ENCODE data around the gene NCSTN.

NCSTN gene

GRCh38 chr1:160351629-160352028 lies 8.4 kb downstream of the NCSTN start:
- no peak for DNase-seq (ENCODE audit: low read depth in 2 of 2)

GRCh38 chr1:160352555-160352954 lies 9.4 kb downstream of the NCSTN start:
- DNase-seq (ENCODE audit: low read depth in 2 of 2), result no peak

- no peak for DNase-seq (ENCODE audit: low read depth in 2 of 2)
Observed at GRCh38 chr1:160353223-160353622, 10.0 kb downstream of the NCSTN start.

- no peak for DNase-seq (ENCODE audit: low read depth in 2 of 2)
Observed at GRCh38 chr1:160354388-160354985, 11.3 kb downstream of the NCSTN start.

GRCh38 chr1:160357286-160358002 lies 14.3 kb downstream of the NCSTN start:
- no peak for DNase-seq (ENCODE audit: low read depth in 2 of 2)

GRCh38 chr1:160358073-160358472 lies 14.9 kb downstream of the NCSTN start:
- DNase-seq (ENCODE audit: low read depth in 2 of 2), result no peak

GRCh38 chr1:160359559-160360226 lies 16.5 kb downstream of the NCSTN start:
- DNase-seq (ENCODE audit: low read depth in 2 of 2), result no peak

GRCh38 chr1:160360227-160360695 lies 17.1 kb downstream of the NCSTN start:
- no peak for DNase-seq (ENCODE audit: low read depth in 2 of 2)

- no peak for DNase-seq (ENCODE audit: low read depth in 2 of 2)
Observed at GRCh38 chr1:160361199-160361598, 18.0 kb downstream of the NCSTN start.

GRCh38 chr1:160361814-160362167 lies 18.6 kb downstream of the NCSTN start:
- no peak for DNase-seq (ENCODE audit: low read depth in 2 of 2)

GRCh38 chr1:160362168-160362957 lies 19.2 kb downstream of the NCSTN start:
- no peak for DNase-seq (ENCODE audit: low read depth in 2 of 2)

GRCh38 chr1:160363010-160363409 lies 19.8 kb downstream of the NCSTN start:
- DNase-seq (ENCODE audit: low read depth in 2 of 2), result no peak

GRCh38 chr1:160363951-160364735 lies 21.0 kb downstream of the NCSTN start:
- DNase-seq (ENCODE audit: low read depth in 2 of 2), result no peak

- no peak for DNase-seq (ENCODE audit: low read depth in 2 of 2)
Observed at GRCh38 chr1:160365325-160365724, 22.1 kb downstream of the NCSTN start.

GRCh38 chr1:160366731-160367515 lies 23.7 kb downstream of the NCSTN start, which contains the start of gene NHLH1:
Gene NHLH1, plus strand, starts transcription at chr1:160367071. Its CDS starts 3,661 bp downstream, at chr1:160370732.
- no peak for DNase-seq (ENCODE audit: low read depth in 2 of 2)

GRCh38 chr1:160367516-160367900 lies 24.3 kb downstream of the NCSTN start:
- DNase-seq (ENCODE audit: low read depth in 2 of 2), result no peak

- DNase-seq (ENCODE audit: low read depth in 2 of 2), result no peak
Observed at GRCh38 chr1:160367934-160368923, 25.0 kb downstream of the NCSTN start.

- no peak for DNase-seq (ENCODE audit: low read depth in 2 of 2)
Observed at GRCh38 chr1:160369087-160369486, 25.9 kb downstream of the NCSTN start.
